ENCODE data around the gene GRB10. TPM values are rescaled to one million over a fixed set of nuclear protein-coding genes. Genes with fewer than 3 reads are reported as not detected.

The GRB10 gene
- total RNA-seq, 1 donor from 2014 or later = 93.0 TPM

DNA sequence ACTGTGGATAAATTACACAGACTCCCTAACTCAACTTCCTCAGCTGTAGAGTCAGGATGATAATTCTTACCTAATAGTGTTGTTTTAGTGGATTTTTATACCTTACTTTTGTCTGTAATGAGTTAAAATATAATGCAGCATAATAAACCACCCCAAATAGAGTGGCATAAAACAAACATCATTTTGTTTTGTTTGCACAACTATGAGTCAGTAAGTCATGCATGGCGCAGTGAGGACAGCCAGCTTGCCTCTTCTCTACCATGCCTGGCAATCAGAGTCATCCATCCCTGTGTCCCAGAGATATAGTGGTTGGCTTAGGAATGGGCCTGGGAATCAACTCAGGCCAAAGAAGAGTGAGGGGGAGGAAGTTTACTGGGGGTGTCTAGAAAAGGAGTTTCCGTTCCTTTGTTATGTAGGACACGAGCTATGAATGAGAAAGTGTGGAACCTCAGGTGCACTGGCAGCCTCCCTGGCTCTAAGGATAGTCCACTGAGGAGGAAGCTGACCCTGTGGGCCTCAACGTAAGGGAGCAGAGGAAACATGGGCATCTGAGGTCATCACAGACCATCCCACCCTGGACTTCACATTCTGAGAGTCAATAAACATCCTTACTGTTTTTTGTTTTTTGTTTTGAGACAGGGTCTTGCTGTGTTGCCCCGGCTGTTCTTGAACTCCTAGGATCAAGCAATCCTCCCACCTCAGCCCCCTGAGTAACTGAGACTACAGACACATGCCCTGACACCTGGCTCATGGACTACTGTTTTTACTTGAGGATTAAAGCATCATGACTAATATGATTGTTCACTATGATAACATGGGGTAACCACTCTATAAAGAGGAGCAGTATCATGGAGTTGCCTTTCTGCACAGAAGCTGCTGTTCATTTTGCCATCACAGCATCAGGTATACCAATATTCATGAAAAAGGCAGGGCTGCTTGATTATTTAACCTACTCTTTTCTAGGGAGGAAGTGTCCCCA lies 21.0 kb upstream of the GRB10 start:
- H3K4me1 Mint-ChIP-seq = peaks cover 9% of the 10 kb centered on the region
- no peak overlapping the region for H3K4me3 Mint-ChIP-seq
- peaks cover 2% of the 10 kb centered on the region for H3K9me3 Mint-ChIP-seq
- H3K36me3 Mint-ChIP-seq (ENCODE audit: low read depth) = no peaks in the 10 kb centered on the region
- no peak for DNase-seq (ENCODE audit: low read depth, low spot score)
- TF ChIP-seq, protein P1, sequence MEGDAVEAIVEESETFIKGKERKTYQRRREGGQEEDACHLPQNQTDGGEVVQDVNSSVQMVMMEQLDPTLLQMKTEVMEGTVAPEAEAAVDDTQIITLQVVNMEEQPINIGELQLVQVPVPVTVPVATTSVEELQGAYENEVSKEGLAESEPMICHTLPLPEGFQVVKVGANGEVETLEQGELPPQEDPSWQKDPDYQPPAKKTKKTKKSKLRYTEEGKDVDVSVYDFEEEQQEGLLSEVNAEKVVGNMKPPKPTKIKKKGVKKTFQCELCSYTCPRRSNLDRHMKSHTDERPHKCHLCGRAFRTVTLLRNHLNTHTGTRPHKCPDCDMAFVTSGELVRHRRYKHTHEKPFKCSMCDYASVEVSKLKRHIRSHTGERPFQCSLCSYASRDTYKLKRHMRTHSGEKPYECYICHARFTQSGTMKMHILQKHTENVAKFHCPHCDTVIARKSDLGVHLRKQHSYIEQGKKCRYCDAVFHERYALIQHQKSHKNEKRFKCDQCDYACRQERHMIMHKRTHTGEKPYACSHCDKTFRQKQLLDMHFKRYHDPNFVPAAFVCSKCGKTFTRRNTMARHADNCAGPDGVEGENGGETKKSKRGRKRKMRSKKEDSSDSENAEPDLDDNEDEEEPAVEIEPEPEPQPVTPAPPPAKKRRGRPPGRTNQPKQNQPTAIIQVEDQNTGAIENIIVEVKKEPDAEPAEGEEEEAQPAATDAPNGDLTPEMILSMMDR (conservative IDR thresholded peaks at IDR 0.05) = no peak
- H3K27me3 Mint-ChIP-seq (ENCODE audit: low read depth) = peaks cover 4% of the 10 kb centered on the region
- H3K27ac Mint-ChIP-seq (ENCODE audit: unreplicated experiment) = no peak overlapping the region

DNA sequence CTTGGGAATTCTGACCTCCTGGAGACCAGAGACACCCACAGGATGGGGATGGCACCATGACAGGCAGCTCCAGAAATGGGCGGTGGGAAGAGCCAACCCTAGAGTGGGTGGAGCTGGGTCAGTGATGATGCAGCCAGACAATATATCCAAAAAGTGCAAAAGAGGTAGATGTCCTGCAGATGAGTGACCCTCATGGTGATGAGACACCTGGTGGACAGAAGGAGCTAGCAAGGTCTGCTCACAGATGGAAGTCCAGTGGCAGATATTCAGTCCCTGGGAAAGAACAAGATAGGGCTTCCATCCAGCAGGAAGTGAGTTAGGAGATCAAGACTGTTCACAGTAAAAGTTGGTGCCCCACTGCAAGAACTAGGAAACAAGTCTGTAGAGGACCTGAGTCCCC lies 19.2 kb upstream of the GRB10 start:
- Mint-ChIP-seq H3K4me3 (no peak overlapping the region), H3K27me3 (ENCODE audit: low read depth) (peaks cover 4% of the 10 kb centered on the region), H3K36me3 (ENCODE audit: low read depth) (no peaks in the 10 kb centered on the region), H3K27ac (ENCODE audit: unreplicated experiment) (no peak overlapping the region), H3K9me3 (peaks cover 6% of the 10 kb centered on the region), H3K4me1 (peaks cover 9% of the 10 kb centered on the region)
- TF ChIP-seq, protein P1 (conservative IDR thresholded peaks at IDR 0.05) = no peak
- no peak for DNase-seq (ENCODE audit: low read depth, low spot score)

DNA sequence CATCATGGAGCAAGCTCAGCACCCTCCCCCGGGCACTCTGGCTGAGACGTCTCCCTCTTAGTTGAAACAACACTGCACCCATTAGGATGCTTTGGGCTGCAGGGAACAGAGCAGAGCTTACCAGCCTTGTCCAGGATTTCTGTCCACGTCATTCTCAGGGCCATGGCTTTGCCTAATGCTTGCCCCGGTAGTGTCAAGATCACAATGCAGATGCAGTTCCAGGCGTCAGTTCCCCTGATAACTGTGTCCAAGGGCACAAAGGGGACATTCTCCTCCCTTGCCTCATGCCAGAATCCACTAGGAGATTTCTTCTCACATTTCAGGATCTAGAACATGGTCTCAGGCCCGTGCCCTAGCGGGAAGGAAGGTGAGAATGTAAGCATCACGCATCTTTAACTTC lies 17.2 kb upstream of the GRB10 start:
- TF ChIP-seq, protein P1 (conservative IDR thresholded peaks at IDR 0.05) = no peak
- Mint-ChIP-seq H3K27me3 (ENCODE audit: low read depth) (peaks cover 9% of the 10 kb centered on the region), H3K4me3 (no peak overlapping the region), H3K9me3 (peaks cover 6% of the 10 kb centered on the region), H3K36me3 (ENCODE audit: low read depth) (no peaks in the 10 kb centered on the region), H3K27ac (ENCODE audit: unreplicated experiment) (no peak overlapping the region), H3K4me1 (peaks cover 6% of the 10 kb centered on the region)
- DNase-seq (ENCODE audit: low read depth, low spot score) = no peak

DNA sequence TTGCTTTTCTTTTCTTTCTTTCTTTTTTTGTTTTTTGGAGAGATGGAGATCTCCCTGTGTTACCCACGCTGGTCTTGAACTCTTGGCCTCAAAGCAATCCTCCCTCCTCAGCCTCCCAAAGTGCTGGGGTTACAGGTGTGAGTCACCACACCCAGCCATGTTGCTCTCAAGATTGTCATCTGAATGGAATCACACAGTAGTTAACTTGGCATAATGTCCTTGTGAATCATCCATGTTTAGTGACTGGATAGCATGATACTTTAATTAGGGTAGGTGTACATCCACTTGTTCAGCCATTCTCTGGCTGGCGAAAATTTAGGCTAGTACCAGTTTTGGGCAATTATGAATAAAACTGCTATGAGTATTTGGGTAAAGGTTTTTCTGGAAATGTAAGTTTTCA lies 15.4 kb upstream of the GRB10 start:
- peaks cover 19% of the 10 kb centered on the region for H3K27me3 Mint-ChIP-seq (ENCODE audit: low read depth)
- no peak for DNase-seq (ENCODE audit: low read depth, low spot score)
- H3K4me3 Mint-ChIP-seq = peak overlapping the region; percentile 47
- H3K36me3 Mint-ChIP-seq (ENCODE audit: low read depth) = no peaks in the 10 kb centered on the region
- H3K9me3 Mint-ChIP-seq = peaks cover 6% of the 10 kb centered on the region
- TF ChIP-seq, protein P1 (conservative IDR thresholded peaks at IDR 0.05) = no peak
- peaks cover 6% of the 10 kb centered on the region for H3K4me1 Mint-ChIP-seq
- H3K27ac Mint-ChIP-seq (ENCODE audit: unreplicated experiment) = no peak overlapping the region

DNA sequence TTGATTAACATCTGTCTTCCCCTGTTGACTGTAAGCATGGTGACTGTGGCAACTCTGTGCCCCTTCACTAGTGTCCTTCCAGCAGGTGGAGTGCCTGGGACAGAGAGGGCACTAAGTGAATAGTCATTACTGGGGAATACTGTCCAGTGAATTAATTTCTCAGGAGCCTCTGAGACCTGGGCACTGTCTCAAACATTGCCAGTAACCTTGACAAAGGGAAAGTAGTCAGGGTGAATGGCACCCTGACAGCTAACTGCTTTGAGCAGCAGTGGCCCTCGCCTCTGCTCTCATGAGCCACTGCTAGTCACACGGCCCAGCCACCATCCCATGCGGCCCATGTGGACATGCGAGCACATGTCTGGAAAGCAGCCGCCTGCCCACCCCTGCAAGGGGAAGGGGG lies 13.1 kb upstream of the GRB10 start:
- H3K27ac Mint-ChIP-seq (ENCODE audit: unreplicated experiment) = no peak overlapping the region
- TF ChIP-seq, protein P1 (conservative IDR thresholded peaks at IDR 0.05) = no peak
- peaks cover 23% of the 10 kb centered on the region for H3K4me1 Mint-ChIP-seq
- peak overlapping the region; percentile 62 for H3K4me3 Mint-ChIP-seq
- peaks cover 6% of the 10 kb centered on the region for H3K9me3 Mint-ChIP-seq
- peaks cover 15% of the 10 kb centered on the region for H3K27me3 Mint-ChIP-seq (ENCODE audit: low read depth)
- no peak for DNase-seq (ENCODE audit: low read depth, low spot score)
- H3K36me3 Mint-ChIP-seq (ENCODE audit: low read depth) = no peaks in the 10 kb centered on the region

All from neural crest cell (in vitro differentiated cells).